MCF 10A (cell line): ENCODE results near the gene DAAM1. TPM values are rescaled to one million over a fixed set of nuclear protein-coding genes. Genes with fewer than 3 reads are reported as not detected.

Experiments used
- Bru-seq: library from RNA; stranded (reverse); fragments of 400-500 nt; gene quantifications from one replicate; lab custom pipeline; 2021; lab: Mats Ljungman, UMichigan
- BruChase-seq, 2 experiments: library from RNA; stranded (reverse); fragments of 400-500 nt; gene quantifications; one replicate each; lab custom pipeline; 2021; lab: Mats Ljungman, UMichigan
- BruUV-seq: library from RNA; stranded (reverse); fragments of 400-500 nt; replicated peaks from 2 replicates; lab custom pipeline; 2021; lab: Mats Ljungman, UMichigan
- CTCF ChIA-PET: fragments of 300-600 bp; sonication (Branson Sonifier 250); formaldehyde crosslinking; extraction: SDS; loops from one replicate; lab custom pipeline; 2021; ENCODE audit warnings: antibody characterized with exemption, inconsistent platforms; lab: Yijun Ruan, JAX
- POLR2A ChIA-PET: fragments of 300-600, 350-650 bp; sonication (Branson Sonifier 250); formaldehyde crosslinking; extraction: SDS; loops from one replicate; lab custom pipeline; 2020; ENCODE audit warnings: antibody characterized with exemption, inconsistent platforms; lab: Yijun Ruan, JAX
- DNase-seq: peaks from one replicate; pipeline ENCODE4 v3.0.0-alpha.2; 2018; ENCODE audit not compliant: unreplicated experiment
- H3K27ac Mint-ChIP-seq: one replicate; pipeline ENCODE4 v1.8.0; 2022; ENCODE audit warnings: mild to moderate bottlenecking, low read depth, mixed read lengths; ENCODE audit not compliant: unreplicated experiment
- H3K27me3 Mint-ChIP-seq: one replicate; pipeline ENCODE4 v1.8.0; 2022; ENCODE audit warnings: mixed read lengths; ENCODE audit not compliant: insufficient read depth, unreplicated experiment
- H3K36me3 Mint-ChIP-seq: one replicate; pipeline ENCODE4 v1.8.0; 2022; ENCODE audit warnings: mild to moderate bottlenecking, moderate library complexity, mixed read lengths; ENCODE audit not compliant: insufficient read depth, unreplicated experiment
- H3K4me1 Mint-ChIP-seq: one replicate; pipeline ENCODE4 v1.8.0; 2022; ENCODE audit warnings: mixed read lengths; ENCODE audit not compliant: insufficient read depth, unreplicated experiment
- H3K4me3 Mint-ChIP-seq: one replicate; pipeline ENCODE4 v1.8.0; 2022; ENCODE audit warnings: mild to moderate bottlenecking, moderate library complexity, mixed read lengths; ENCODE audit not compliant: unreplicated experiment
- H3K9me3 Mint-ChIP-seq: one replicate; pipeline ENCODE4 v1.8.0; 2022; ENCODE audit warnings: mixed read lengths; ENCODE audit not compliant: unreplicated experiment
- CTCF ChIP-seq: fragments of 200-600 bp; IDR thresholded peaks from one replicate; pipeline ENCODE4 v1.8.0; 2022; ENCODE audit warnings: antibody characterized with exemption, mild to moderate bottlenecking; ENCODE audit not compliant: unreplicated experiment
- intact Hi-C: fragments of 100-400 bp; cut with micrococcal nuclease; formaldehyde crosslinking; loops from 2 replicates; pipeline ENCODE4 v1.14.1; 2022
- long read RNA-seq: library from polyadenylated mRNA; stranded (forward); transcript quantifications from one replicate; pipeline ENCODE4 v2.0.0, GENCODE V29; 2022
- total RNA-seq: library from RNA; stranded (reverse); gene quantifications from 2 replicates; pipeline ENCODE4 v1.2.3, GENCODE V29; 2022

DAAM1 gene
- 27.3 and 27.4 TPM in 2 replicates for total RNA-seq
- Bru-seq, nascent RNA, result percentile 77 among the genes with signal in this experiment
- BruChase-seq, experiment 1, labeled RNA remaining after a 6-hour chase, result percentile 64 among the genes with signal in this experiment
- BruChase-seq, experiment 2, labeled RNA remaining after a 2-hour chase, result percentile 69 among the genes with signal in this experiment
- long read RNA-seq, full-length matches to known transcripts, result 56 of 68 reads
- long read RNA-seq, partial matches to known transcripts, result 3 of 68 reads
- long read RNA-seq, other reads (novel, unspliced or antisense), result 9 of 68 reads

GRCh38 chr14:59188461-59189090, at the start of gene DAAM1:
TSS of gene DAAM1 (plus strand) at chr14:59188667. CDS start at chr14:59263478, 74,811 bp downstream.
- peak within 1 kb of the TSS; percentile 89 for H3K4me3 Mint-ChIP-seq
- ChIA-PET CTCF (interaction anchor here (1.3 to 1.6 kb wide), 3 partner anchors 62 to 240 kb away, joined by 3 to 9 read pairs (median 4); no protein-coding TSS in a partner anchor), POLR2A (interaction anchor here (0.6 to 5.0 kb wide), 31 partner anchors 11 to 1059 kb away, joined by 3 to 81 read pairs (median 5); partner anchors contain the start of genes JKAMP and L3HYPDH)
- H3K27me3 Mint-ChIP-seq, result no peaks in the 10 kb centered on the region
- BruUV-seq, result no TSS peak
- TF ChIP-seq CTCF, result no peak
- no peaks in the 10 kb centered on the region for H3K9me3 Mint-ChIP-seq
- H3K27ac Mint-ChIP-seq, result peak within 1 kb of the TSS; percentile 76
- intact Hi-C loops, result loop anchor here (1.0 to 5.0 kb wide), 5 partner anchors 61 to 250 kb away; no protein-coding TSS in a partner anchor
- peak; percentile 99 for DNase-seq
- H3K4me1 Mint-ChIP-seq, result peaks cover 9% of the 10 kb centered on the region
- H3K36me3 Mint-ChIP-seq, result no peaks in the 10 kb centered on the region

GRCh38 chr14:59139324-59139723, 49.1 kb upstream of the DAAM1 start:
- ChIA-PET CTCF (interaction anchor here (1.1 kb wide), 1 partner anchor 15 kb away, joined by 3 read pairs; no protein-coding TSS in a partner anchor), POLR2A (interaction anchor here (0.6 to 0.7 kb wide), 2 partner anchors 15 to 42 kb away, joined by 3 read pairs; no protein-coding TSS in a partner anchor)
- BruUV-seq, result no TSS peak
- Mint-ChIP-seq H3K27me3 (peaks cover 14% of the 10 kb centered on the region), H3K36me3 (no peaks in the 10 kb centered on the region), H3K9me3 (no peaks in the 10 kb centered on the region), H3K27ac (no peak overlapping the region), H3K4me3 (no peak overlapping the region), H3K4me1 (no peaks in the 10 kb centered on the region)
- no peak for TF ChIP-seq CTCF
- intact Hi-C loops, result no loop called here
- DNase-seq, result no peak

- H3K9me3 Mint-ChIP-seq, result no peaks in the 10 kb centered on the region
- H3K4me1 Mint-ChIP-seq, result no peaks in the 10 kb centered on the region
- H3K27me3 Mint-ChIP-seq, result peaks cover 14% of the 10 kb centered on the region
- CTCF ChIA-PET, result interaction anchor here (0.6 kb wide), 1 partner anchor 478 kb away, joined by 3 read pairs; no protein-coding TSS in a partner anchor
- no peak for DNase-seq
- H3K27ac Mint-ChIP-seq, result no peak overlapping the region
- no peak for TF ChIP-seq CTCF
- intact Hi-C loops, result no loop called here
- H3K36me3 Mint-ChIP-seq, result no peaks in the 10 kb centered on the region
- no TSS peak for BruUV-seq
- POLR2A ChIA-PET, result interaction anchor here (0.6 to 0.7 kb wide), 3 partner anchors 14 to 499 kb away, joined by 3 read pairs; no protein-coding TSS in a partner anchor
- no peak overlapping the region for H3K4me3 Mint-ChIP-seq
These were observed 48.2 kb upstream of the DAAM1 start for GRCh38 chr14:59140106-59140843.
